Measurements from ENCODE around the gene STAU1.
"Not testable (repeated sequence)": the region's sequence is repeated elsewhere in the genome, so short reads cannot be mapped to it uniquely, and the experiment has no call there.

STAU1 gene

DNA sequence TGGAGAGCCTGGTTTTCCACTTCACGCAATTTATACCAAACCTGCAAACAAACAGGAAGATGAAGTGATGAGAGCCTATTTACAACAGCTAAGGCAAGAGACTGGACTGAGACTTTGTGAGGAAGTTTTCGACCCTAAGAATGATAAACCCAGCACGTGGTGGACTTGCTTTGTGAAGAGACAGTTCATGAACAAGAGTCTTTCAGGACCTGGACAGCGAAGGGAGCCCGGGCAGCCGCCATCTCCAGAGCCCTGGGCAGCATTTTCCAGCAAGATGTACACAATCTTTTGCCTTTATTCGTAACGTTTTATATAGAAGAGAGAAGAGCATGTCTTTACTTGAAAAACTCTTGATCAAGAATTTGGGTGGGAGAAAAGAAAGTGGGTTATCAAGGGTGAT is 53.3 kb downstream of the STAU1 start:
- not testable (repeated sequence) for H3K4me3 ChIP-seq (ENCODE audit: low read depth, low read length); H3K4me1 ChIP-seq (ENCODE audit: control insufficient read depth, insufficient read depth, low read length); H3K36me3 ChIP-seq (ENCODE audit: control insufficient read depth, insufficient read depth, low read length); H3K9me3 ChIP-seq (ENCODE audit: control insufficient read depth, insufficient read depth, low read length); H3K27me3 ChIP-seq (ENCODE audit: control insufficient read depth, insufficient read depth, low read length); H3K9ac ChIP-seq (ENCODE audit: low read depth, low read length)

DNA sequence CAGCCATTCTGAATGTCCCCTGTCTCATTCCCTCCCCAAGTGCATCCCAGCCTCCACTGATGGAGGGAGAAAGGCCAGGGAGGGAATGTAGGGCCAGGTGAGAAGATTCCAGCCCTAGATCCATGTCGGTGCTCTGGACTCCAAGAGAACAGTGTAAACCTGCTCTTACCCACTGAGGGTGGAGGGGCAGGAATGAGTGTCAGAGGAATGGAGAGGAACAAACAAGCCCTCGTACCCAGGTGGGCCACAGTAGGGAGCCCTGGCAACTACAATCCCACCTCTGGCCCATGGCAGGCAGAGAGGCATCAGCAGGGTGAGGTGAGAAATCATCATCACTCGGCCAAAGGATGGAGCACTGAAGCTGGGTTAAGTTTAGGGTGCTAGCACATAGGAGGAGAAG is 54.6 kb downstream of the STAU1 start:
- H3K36me3 ChIP-seq (ENCODE audit: control insufficient read depth, insufficient read depth, low read length), result peaks cover 3% of the 10 kb centered on the region
- no peaks in the 10 kb centered on the region for H3K9me3 ChIP-seq (ENCODE audit: control insufficient read depth, insufficient read depth, low read length)
- H3K9ac ChIP-seq (ENCODE audit: low read depth, low read length), result peak overlapping the region; percentile 13
- no peaks in the 10 kb centered on the region for H3K27me3 ChIP-seq (ENCODE audit: control insufficient read depth, insufficient read depth, low read length)
- H3K4me1 ChIP-seq (ENCODE audit: control insufficient read depth, insufficient read depth, low read length), result no peaks in the 10 kb centered on the region
- H3K4me3 ChIP-seq (ENCODE audit: low read depth, low read length), result no peak overlapping the region

- H3K36me3 ChIP-seq (ENCODE audit: control insufficient read depth, insufficient read depth, low read length), result peaks cover 3% of the 10 kb centered on the region
- no peak overlapping the region for H3K4me3 ChIP-seq (ENCODE audit: low read depth, low read length)
- no peak overlapping the region for H3K9ac ChIP-seq (ENCODE audit: low read depth, low read length)
- H3K9me3 ChIP-seq (ENCODE audit: control insufficient read depth, insufficient read depth, low read length), result no peaks in the 10 kb centered on the region
- H3K27me3 ChIP-seq (ENCODE audit: control insufficient read depth, insufficient read depth, low read length), result no peaks in the 10 kb centered on the region
- H3K4me1 ChIP-seq (ENCODE audit: control insufficient read depth, insufficient read depth, low read length), result no peaks in the 10 kb centered on the region
Observed at GRCh38 chr20:49132995-49133478, 55.1 kb downstream of the STAU1 start.

DNA sequence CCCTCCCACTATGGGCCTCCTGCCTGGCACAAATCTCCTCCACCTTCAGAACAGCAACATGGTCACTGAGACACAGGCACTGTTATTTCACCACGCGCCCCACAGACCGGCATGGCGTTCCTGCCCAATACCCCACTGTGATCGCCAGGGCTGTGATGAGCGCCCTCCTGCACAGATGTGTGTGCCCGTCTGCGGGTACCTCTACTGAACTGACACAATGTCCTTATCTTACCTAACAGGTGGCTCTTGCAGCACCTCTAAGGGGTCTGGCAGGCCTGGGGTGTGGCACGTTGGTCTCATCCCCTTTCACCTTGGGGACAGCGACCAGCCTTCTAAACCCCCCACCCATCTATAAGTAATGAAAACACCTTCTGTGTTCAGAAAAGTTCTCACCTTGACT is 64.2 kb downstream of the STAU1 start:
- no peaks in the 10 kb centered on the region for H3K4me1 ChIP-seq (ENCODE audit: control insufficient read depth, insufficient read depth, low read length)
- H3K36me3 ChIP-seq (ENCODE audit: control insufficient read depth, insufficient read depth, low read length), result peaks cover 13% of the 10 kb centered on the region
- no peak overlapping the region for H3K4me3 ChIP-seq (ENCODE audit: low read depth, low read length)
- H3K27me3 ChIP-seq (ENCODE audit: control insufficient read depth, insufficient read depth, low read length), result no peaks in the 10 kb centered on the region
- H3K9ac ChIP-seq (ENCODE audit: low read depth, low read length), result no peak overlapping the region
- H3K9me3 ChIP-seq (ENCODE audit: control insufficient read depth, insufficient read depth, low read length), result no peaks in the 10 kb centered on the region

DNA sequence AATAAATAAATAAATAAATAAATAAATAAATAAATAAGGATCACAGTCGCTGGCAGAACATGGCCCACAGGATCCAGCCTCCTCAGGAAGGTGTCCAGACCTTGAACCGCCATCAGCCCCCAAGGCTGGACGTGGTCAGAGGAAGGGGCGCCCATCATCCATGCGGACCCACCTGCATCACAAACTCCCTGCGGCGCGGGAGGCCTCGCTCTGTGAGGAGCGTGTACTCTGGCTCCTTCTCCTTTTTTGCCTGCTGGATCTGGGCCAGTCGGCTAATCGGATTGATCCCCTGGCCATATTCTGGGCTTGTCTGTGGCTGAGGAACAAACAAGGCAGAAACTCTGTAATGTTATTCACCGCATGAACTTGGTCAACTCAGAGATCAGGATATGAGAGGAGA is 65.2 kb downstream of the STAU1 start:
- Histone ChIP-seq H3K4me3 (ENCODE audit: low read depth, low read length) (no peak overlapping the region), H3K36me3 (ENCODE audit: control insufficient read depth, insufficient read depth, low read length) (peaks cover 21% of the 10 kb centered on the region), H3K9me3 (ENCODE audit: control insufficient read depth, insufficient read depth, low read length) (no peaks in the 10 kb centered on the region), H3K9ac (ENCODE audit: low read depth, low read length) (no peak overlapping the region), H3K27me3 (ENCODE audit: control insufficient read depth, insufficient read depth, low read length) (no peaks in the 10 kb centered on the region), H3K4me1 (ENCODE audit: control insufficient read depth, insufficient read depth, low read length) (no peaks in the 10 kb centered on the region)

DNA sequence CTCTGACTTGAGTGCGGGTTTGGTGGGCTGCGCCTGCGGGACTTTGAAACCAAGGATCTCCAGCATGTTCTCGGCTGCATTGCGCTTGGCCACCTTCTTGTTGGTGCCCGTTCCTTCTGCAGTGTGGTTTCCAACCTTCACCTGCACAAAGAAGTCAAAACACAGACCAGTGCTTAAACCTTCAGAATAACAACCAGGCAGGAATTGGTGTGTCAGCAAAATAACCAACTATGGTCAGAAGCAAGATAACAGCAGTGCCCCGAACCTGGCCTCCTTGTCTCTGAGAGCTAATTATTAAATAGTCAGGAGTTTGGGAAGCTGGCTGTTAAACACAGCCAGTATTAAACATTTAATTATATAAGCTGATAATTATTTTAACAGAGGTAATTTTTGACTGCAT is 68.1 kb downstream of the STAU1 start:
- no peak overlapping the region for H3K4me3 ChIP-seq (ENCODE audit: low read depth, low read length)
- no peak overlapping the region for H3K9ac ChIP-seq (ENCODE audit: low read depth, low read length)
- no peaks in the 10 kb centered on the region for H3K9me3 ChIP-seq (ENCODE audit: control insufficient read depth, insufficient read depth, low read length)
- H3K4me1 ChIP-seq (ENCODE audit: control insufficient read depth, insufficient read depth, low read length), result no peaks in the 10 kb centered on the region
- no peaks in the 10 kb centered on the region for H3K27me3 ChIP-seq (ENCODE audit: control insufficient read depth, insufficient read depth, low read length)
- H3K36me3 ChIP-seq (ENCODE audit: control insufficient read depth, insufficient read depth, low read length), result peaks cover 39% of the 10 kb centered on the region

- no peak overlapping the region for H3K9ac ChIP-seq (ENCODE audit: low read depth, low read length)
- H3K4me3 ChIP-seq (ENCODE audit: low read depth, low read length), result no peak overlapping the region
- no peaks in the 10 kb centered on the region for H3K4me1 ChIP-seq (ENCODE audit: control insufficient read depth, insufficient read depth, low read length)
- no peaks in the 10 kb centered on the region for H3K9me3 ChIP-seq (ENCODE audit: control insufficient read depth, insufficient read depth, low read length)
- H3K36me3 ChIP-seq (ENCODE audit: control insufficient read depth, insufficient read depth, low read length), result peaks cover 36% of the 10 kb centered on the region
- H3K27me3 ChIP-seq (ENCODE audit: control insufficient read depth, insufficient read depth, low read length), result no peaks in the 10 kb centered on the region
Observed at GRCh38 chr20:49118307-49118706, 69.8 kb downstream of the STAU1 start.

DNA sequence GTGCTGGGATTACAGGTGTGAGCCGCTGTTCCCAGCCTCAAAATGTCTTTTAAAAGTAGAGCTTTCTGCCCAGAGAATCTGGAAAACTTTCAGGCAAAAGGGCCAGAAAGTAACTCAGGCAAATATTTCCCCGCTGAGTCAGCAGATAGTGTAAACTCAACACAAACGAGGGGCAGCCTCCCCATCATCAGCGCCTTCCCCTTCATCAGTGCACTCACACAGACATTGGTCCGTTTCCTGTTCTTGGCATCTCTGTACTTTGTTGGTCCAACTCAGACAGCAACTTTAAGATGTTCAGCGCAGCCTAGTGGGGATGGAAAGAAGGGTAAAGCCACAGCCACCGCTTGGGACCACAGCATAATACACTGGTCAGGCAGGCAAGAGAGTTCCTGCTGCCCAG is 72.6 kb downstream of the STAU1 start:
- Histone ChIP-seq H3K9me3 (ENCODE audit: control insufficient read depth, insufficient read depth, low read length) (no peaks in the 10 kb centered on the region), H3K4me1 (ENCODE audit: control insufficient read depth, insufficient read depth, low read length) (no peaks in the 10 kb centered on the region), H3K27me3 (ENCODE audit: control insufficient read depth, insufficient read depth, low read length) (no peaks in the 10 kb centered on the region), H3K9ac (ENCODE audit: low read depth, low read length) (no peak overlapping the region), H3K36me3 (ENCODE audit: control insufficient read depth, insufficient read depth, low read length) (peaks cover 37% of the 10 kb centered on the region), H3K4me3 (ENCODE audit: low read depth, low read length) (no peak overlapping the region)

DNA sequence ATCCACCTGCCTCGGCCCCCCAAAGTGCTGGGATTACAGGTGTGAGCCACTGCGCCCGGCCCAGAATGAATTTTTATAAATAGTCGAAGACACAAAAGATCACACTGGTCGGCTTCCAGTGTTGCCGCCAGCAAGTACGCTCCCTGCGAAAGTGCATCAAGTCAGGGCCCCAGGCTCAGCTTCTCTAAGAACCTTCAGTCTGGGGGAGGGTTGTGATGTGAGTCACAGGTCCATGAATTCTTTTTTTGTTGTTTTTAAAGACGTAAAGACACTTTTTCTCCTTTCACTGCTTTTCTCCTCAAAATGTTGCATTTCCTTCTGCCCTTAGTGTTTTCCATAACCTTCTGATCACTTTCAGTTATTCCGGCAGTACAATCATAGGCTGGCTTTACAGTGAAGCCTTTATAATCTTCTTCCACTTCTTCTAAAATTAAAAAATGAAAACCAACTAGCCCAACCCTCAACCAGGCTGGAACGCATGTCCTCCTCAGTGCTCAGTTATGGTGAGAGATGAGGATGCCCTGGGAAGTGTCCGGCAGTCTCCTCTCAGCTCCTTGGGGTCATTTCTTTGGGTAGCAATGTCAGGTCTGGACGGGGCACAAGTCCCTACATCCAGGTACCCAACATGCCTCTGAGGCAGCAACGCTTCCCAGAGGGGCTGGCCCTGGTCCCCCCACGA is 75.4 kb downstream of the STAU1 start:
- H3K9me3 ChIP-seq (ENCODE audit: control insufficient read depth, insufficient read depth, low read length), result no peaks in the 10 kb centered on the region
- no peak overlapping the region for H3K4me3 ChIP-seq (ENCODE audit: low read depth, low read length)
- no peaks in the 10 kb centered on the region for H3K27me3 ChIP-seq (ENCODE audit: control insufficient read depth, insufficient read depth, low read length)
- H3K4me1 ChIP-seq (ENCODE audit: control insufficient read depth, insufficient read depth, low read length), result no peaks in the 10 kb centered on the region
- H3K36me3 ChIP-seq (ENCODE audit: control insufficient read depth, insufficient read depth, low read length), result peaks cover 21% of the 10 kb centered on the region
- H3K9ac ChIP-seq (ENCODE audit: low read depth, low read length), result no peak overlapping the region

- no peaks in the 10 kb centered on the region for H3K27me3 ChIP-seq (ENCODE audit: control insufficient read depth, insufficient read depth, low read length)
- no peaks in the 10 kb centered on the region for H3K4me1 ChIP-seq (ENCODE audit: control insufficient read depth, insufficient read depth, low read length)
- H3K9me3 ChIP-seq (ENCODE audit: control insufficient read depth, insufficient read depth, low read length), result no peaks in the 10 kb centered on the region
- H3K9ac ChIP-seq (ENCODE audit: low read depth, low read length), result no peak overlapping the region
- H3K4me3 ChIP-seq (ENCODE audit: low read depth, low read length), result no peak overlapping the region
- peaks cover 8% of the 10 kb centered on the region for H3K36me3 ChIP-seq (ENCODE audit: control insufficient read depth, insufficient read depth, low read length)
Observed at GRCh38 chr20:49110767-49111694, 77.1 kb downstream of the STAU1 start.

GRCh38 chr20:49106328-49106727 is 81.8 kb downstream of the STAU1 start:
- no peak overlapping the region for H3K9ac ChIP-seq (ENCODE audit: low read depth, low read length)
- peaks cover 17% of the 10 kb centered on the region for H3K36me3 ChIP-seq (ENCODE audit: control insufficient read depth, insufficient read depth, low read length)
- H3K27me3 ChIP-seq (ENCODE audit: control insufficient read depth, insufficient read depth, low read length), result no peaks in the 10 kb centered on the region
- no peak overlapping the region for H3K4me3 ChIP-seq (ENCODE audit: low read depth, low read length)
- no peaks in the 10 kb centered on the region for H3K9me3 ChIP-seq (ENCODE audit: control insufficient read depth, insufficient read depth, low read length)
- no peaks in the 10 kb centered on the region for H3K4me1 ChIP-seq (ENCODE audit: control insufficient read depth, insufficient read depth, low read length)

All from iPS-15b (cell line).